ENCODE results near the gene DENND4A.
"Not testable (repeated sequence)": the region's sequence is repeated elsewhere in the genome, so short reads cannot be mapped to it uniquely, and the experiment has no call there.

Gene DENND4A

GRCh38 chr15:65620833-65621232, 171.3 kb downstream of the DENND4A start:
- DNase-seq (ENCODE audit: low spot score), result no peak
- no peaks in the 10 kb centered on the region for H3K27me3 ChIP-seq (ENCODE audit: control insufficient read depth in 3 of 3, insufficient read depth in 3 of 3, low read depth in 1 of 3, low read length in 3 of 3)
- H4K91ac ChIP-seq (ENCODE audit: low read depth, low read length, poor library complexity), result no peak overlapping the region
- H2AFZ ChIP-seq (ENCODE audit: low read length), result no peak overlapping the region
- H2AK5ac ChIP-seq (ENCODE audit: low read depth, low read length), result no peak overlapping the region
- no peaks in the 10 kb centered on the region for H3K9me3 ChIP-seq (replicated peaks in 1 of 2; ENCODE audit: control insufficient read depth in 2 of 2, insufficient read depth in 1 of 2, low read depth in 1 of 2, low read length in 2 of 2)
- H2BK120ac ChIP-seq (ENCODE audit: low read depth, low read length), result no peak overlapping the region
- no peak overlapping the region for H3K18ac ChIP-seq (ENCODE audit: low read length)
- no peak overlapping the region for H3K4ac ChIP-seq (ENCODE audit: low read length)
- no peak overlapping the region for H3K14ac ChIP-seq (ENCODE audit: low read length)
- no peak overlapping the region for H3K4me3 ChIP-seq (ENCODE audit: low read length in 2 of 2)
- H3K36me3 ChIP-seq (replicated peaks in 1 of 2; ENCODE audit: control insufficient read depth in 2 of 2, insufficient read depth in 2 of 2, low read length in 2 of 2), result peaks cover 0 to 16% of the 10 kb centered on the region in 2 donors
- H3K9ac ChIP-seq (ENCODE audit: low read depth, low read length, poor library complexity), result no peak overlapping the region
- no CpG with 5 or more reads among the region's 2 CpGs for WGBS, 2 donors (ENCODE audit: extremely low coverage in 2 of 2, insufficient read length in 2 of 2, insufficient replicate concordance in 1 of 2)
- no peaks in the 10 kb centered on the region for H3K4me1 ChIP-seq (ENCODE audit: control insufficient read depth in 2 of 2, insufficient read depth in 1 of 2, low read depth in 1 of 2, low read length in 2 of 2)
- H2BK5ac ChIP-seq (ENCODE audit: low read length), result no peak overlapping the region
- H3K79me1 ChIP-seq (ENCODE audit: low read depth, low read length), result no peaks in the 10 kb centered on the region
- H2BK12ac ChIP-seq (ENCODE audit: low read length), result no peak overlapping the region
- no peak overlapping the region for H3K4me2 ChIP-seq (ENCODE audit: insufficient read depth, low read length, poor library complexity, severe bottlenecking)
- no peak overlapping the region for H2BK15ac ChIP-seq (ENCODE audit: low read length)
- H3K23ac ChIP-seq (ENCODE audit: low read depth, low read length, poor library complexity), result no peak overlapping the region
- H4K8ac ChIP-seq (ENCODE audit: low read depth, low read length), result no peak overlapping the region
- H3K27ac ChIP-seq (replicated peaks; ENCODE audit: low read length), result no peak overlapping the region

- no peak overlapping the region for H2BK120ac ChIP-seq (ENCODE audit: low read depth, low read length)
- no CpG with 5 or more reads among the region's 5 CpGs for WGBS, 2 donors (ENCODE audit: extremely low coverage in 2 of 2, insufficient read length in 2 of 2, insufficient replicate concordance in 1 of 2)
- H3K4me1 ChIP-seq (ENCODE audit: control insufficient read depth in 2 of 2, insufficient read depth in 1 of 2, low read depth in 1 of 2, low read length in 2 of 2), result no peaks in the 10 kb centered on the region
- no peak overlapping the region for H3K4me3 ChIP-seq (ENCODE audit: low read length in 2 of 2)
- H2BK5ac ChIP-seq (ENCODE audit: low read length), result no peak overlapping the region
- H3K36me3 ChIP-seq (replicated peaks in 1 of 2; ENCODE audit: control insufficient read depth in 2 of 2, insufficient read depth in 2 of 2, low read length in 2 of 2), result peaks cover 0 to 5% of the 10 kb centered on the region in 2 donors
- no peak overlapping the region for H2BK15ac ChIP-seq (ENCODE audit: low read length)
- no peak overlapping the region for H3K27ac ChIP-seq (replicated peaks; ENCODE audit: low read length)
- H2BK12ac ChIP-seq (ENCODE audit: low read length), result no peak overlapping the region
- no peaks in the 10 kb centered on the region for H3K9me3 ChIP-seq (replicated peaks in 1 of 2; ENCODE audit: control insufficient read depth in 2 of 2, insufficient read depth in 1 of 2, low read depth in 1 of 2, low read length in 2 of 2)
- no peak overlapping the region for H4K8ac ChIP-seq (ENCODE audit: low read depth, low read length)
- no peak overlapping the region for H2AK5ac ChIP-seq (ENCODE audit: low read depth, low read length)
- DNase-seq (ENCODE audit: low spot score), result no peak
- H3K79me1 ChIP-seq (ENCODE audit: low read depth, low read length), result no peaks in the 10 kb centered on the region
- H3K23ac ChIP-seq (ENCODE audit: low read depth, low read length, poor library complexity), result no peak overlapping the region
- no peak overlapping the region for H3K18ac ChIP-seq (ENCODE audit: low read length)
- H3K4ac ChIP-seq (ENCODE audit: low read length), result no peak overlapping the region
- H3K14ac ChIP-seq (ENCODE audit: low read length), result no peak overlapping the region
- no peak overlapping the region for H3K4me2 ChIP-seq (ENCODE audit: insufficient read depth, low read length, poor library complexity, severe bottlenecking)
- H4K91ac ChIP-seq (ENCODE audit: low read depth, low read length, poor library complexity), result no peak overlapping the region
- no peak overlapping the region for H2AFZ ChIP-seq (ENCODE audit: low read length)
- no peak overlapping the region for H3K9ac ChIP-seq (ENCODE audit: low read depth, low read length, poor library complexity)
- no peaks in the 10 kb centered on the region for H3K27me3 ChIP-seq (ENCODE audit: control insufficient read depth in 3 of 3, insufficient read depth in 3 of 3, low read depth in 1 of 3, low read length in 3 of 3)
Observed at GRCh38 chr15:65619626-65620290, 172.3 kb downstream of the DENND4A start.

- Histone ChIP-seq H3K23ac (ENCODE audit: low read depth, low read length, poor library complexity) (no peak overlapping the region), H3K18ac (ENCODE audit: low read length) (no peak overlapping the region), H2BK15ac (ENCODE audit: low read length) (no peak overlapping the region), H3K36me3 (replicated peaks in 1 of 2; ENCODE audit: control insufficient read depth in 2 of 2, insufficient read depth in 2 of 2, low read length in 2 of 2) (no peaks in the 10 kb centered on the region), H2BK12ac (ENCODE audit: low read length) (no peak overlapping the region), H3K14ac (ENCODE audit: low read length) (no peak overlapping the region), H2BK120ac (ENCODE audit: low read depth, low read length) (no peak overlapping the region), H4K8ac (ENCODE audit: low read depth, low read length) (no peak overlapping the region), H3K9me3 (replicated peaks in 1 of 2; ENCODE audit: control insufficient read depth in 2 of 2, insufficient read depth in 1 of 2, low read depth in 1 of 2, low read length in 2 of 2) (no peaks in the 10 kb centered on the region), H3K4me2 (ENCODE audit: insufficient read depth, low read length, poor library complexity, severe bottlenecking) (no peak overlapping the region), H2AK5ac (ENCODE audit: low read depth, low read length) (no peak overlapping the region), H2AFZ (ENCODE audit: low read length) (no peak overlapping the region), H3K4me1 (ENCODE audit: control insufficient read depth in 2 of 2, insufficient read depth in 1 of 2, low read depth in 1 of 2, low read length in 2 of 2) (no peaks in the 10 kb centered on the region), H3K9ac (ENCODE audit: low read depth, low read length, poor library complexity) (no peak overlapping the region), H3K79me1 (ENCODE audit: low read depth, low read length) (no peaks in the 10 kb centered on the region), H3K4ac (ENCODE audit: low read length) (no peak overlapping the region), H3K27me3 (ENCODE audit: control insufficient read depth in 3 of 3, insufficient read depth in 3 of 3, low read depth in 1 of 3, low read length in 3 of 3) (no peaks in the 10 kb centered on the region), H2BK5ac (ENCODE audit: low read length) (no peak overlapping the region), H4K91ac (ENCODE audit: low read depth, low read length, poor library complexity) (no peak overlapping the region), H3K27ac (replicated peaks; ENCODE audit: low read length) (no peak overlapping the region), H3K4me3 (ENCODE audit: low read length in 2 of 2) (no peak overlapping the region)
- WGBS, 2 donors (ENCODE audit: extremely low coverage in 2 of 2, insufficient read length in 2 of 2, insufficient replicate concordance in 1 of 2), result no CpG with 5 or more reads among the region's 5 CpGs
- no peak for DNase-seq (ENCODE audit: low spot score)
Observed at GRCh38 chr15:65618560-65619109, 173.5 kb downstream of the DENND4A start.

- not testable (repeated sequence) for H2BK120ac ChIP-seq (ENCODE audit: low read depth, low read length); H3K79me1 ChIP-seq (ENCODE audit: low read depth, low read length); H2BK5ac ChIP-seq (ENCODE audit: low read length); H4K8ac ChIP-seq (ENCODE audit: low read depth, low read length); H3K9ac ChIP-seq (ENCODE audit: low read depth, low read length, poor library complexity); H3K9me3 ChIP-seq (replicated peaks in 1 of 2; ENCODE audit: control insufficient read depth in 2 of 2, insufficient read depth in 1 of 2, low read depth in 1 of 2, low read length in 2 of 2); H3K4me3 ChIP-seq (ENCODE audit: low read length in 2 of 2); H3K4me2 ChIP-seq (ENCODE audit: insufficient read depth, low read length, poor library complexity, severe bottlenecking); H3K4ac ChIP-seq (ENCODE audit: low read length); H3K36me3 ChIP-seq (replicated peaks in 1 of 2; ENCODE audit: control insufficient read depth in 2 of 2, insufficient read depth in 2 of 2, low read length in 2 of 2); H3K27ac ChIP-seq (replicated peaks; ENCODE audit: low read length); H3K27me3 ChIP-seq (ENCODE audit: control insufficient read depth in 3 of 3, insufficient read depth in 3 of 3, low read depth in 1 of 3, low read length in 3 of 3); H3K14ac ChIP-seq (ENCODE audit: low read length); H3K18ac ChIP-seq (ENCODE audit: low read length); H3K23ac ChIP-seq (ENCODE audit: low read depth, low read length, poor library complexity); DNase-seq (ENCODE audit: low spot score); H4K91ac ChIP-seq (ENCODE audit: low read depth, low read length, poor library complexity); H2AK5ac ChIP-seq (ENCODE audit: low read depth, low read length); H2BK15ac ChIP-seq (ENCODE audit: low read length); H2BK12ac ChIP-seq (ENCODE audit: low read length); H2AFZ ChIP-seq (ENCODE audit: low read length)
- peaks cover 8 to 10% of the 10 kb centered on the region in 2 donors for H3K4me1 ChIP-seq (ENCODE audit: control insufficient read depth in 2 of 2, insufficient read depth in 1 of 2, low read depth in 1 of 2, low read length in 2 of 2)
- no CpG with 5 or more reads among the region's 1 CpG for WGBS, 2 donors (ENCODE audit: extremely low coverage in 2 of 2, insufficient read length in 2 of 2, insufficient replicate concordance in 1 of 2)
Observed at GRCh38 chr15:65615887-65616286, 176.2 kb downstream of the DENND4A start.
